ENCODE results near the gene DENND2A.
"Not testable (repeated sequence)": the region's sequence is repeated elsewhere in the genome, so short reads cannot be mapped to it uniquely, and the experiment has no call there.

DENND2A gene

GRCh38 chr7:140640727-140641523 lies at the start of gene DENND2A:
DENND2A (minus strand) TSS chr7:140640813; CDS start chr7:140602397, 38,416 bp downstream.
- peak; percentile 88 for DNase-seq (ENCODE audit: low read depth, low spot score)

GRCh38 chr7:140689199-140690152 lies 48.9 kb upstream of the DENND2A start:
- no peak for DNase-seq (ENCODE audit: low read depth, low spot score)

- DNase-seq (ENCODE audit: low read depth, low spot score) = no peak
These were observed 47.7 kb upstream of the DENND2A start for GRCh38 chr7:140688341-140688740.

GRCh38 chr7:140686921-140687320 lies 46.3 kb upstream of the DENND2A start:
- DNase-seq (ENCODE audit: low read depth, low spot score) = no peak

- DNase-seq (ENCODE audit: low read depth, low spot score) = no peak
These were observed 44.9 kb upstream of the DENND2A start for GRCh38 chr7:140685407-140686087.

- no peak for DNase-seq (ENCODE audit: low read depth, low spot score)
These were observed 43.7 kb upstream of the DENND2A start for GRCh38 chr7:140684066-140684950.

- DNase-seq (ENCODE audit: low read depth, low spot score) = no peak
These were observed 43.0 kb upstream of the DENND2A start for GRCh38 chr7:140683657-140684056.

- no peak for DNase-seq (ENCODE audit: low read depth, low spot score)
These were observed 41.2 kb upstream of the DENND2A start for GRCh38 chr7:140681766-140682165.

- no peak for DNase-seq (ENCODE audit: low read depth, low spot score)
These were observed 40.3 kb upstream of the DENND2A start for GRCh38 chr7:140680886-140681285.

GRCh38 chr7:140679186-140679585 lies 38.6 kb upstream of the DENND2A start:
- DNase-seq (ENCODE audit: low read depth, low spot score) = no peak

GRCh38 chr7:140678816-140679130 lies 38.2 kb upstream of the DENND2A start:
- DNase-seq (ENCODE audit: low read depth, low spot score) = no peak

- DNase-seq (ENCODE audit: low read depth, low spot score) = no peak
These were observed 37.6 kb upstream of the DENND2A start for GRCh38 chr7:140678081-140678815.

- no peak for DNase-seq (ENCODE audit: low read depth, low spot score)
These were observed 36.9 kb upstream of the DENND2A start for GRCh38 chr7:140677496-140677895.

GRCh38 chr7:140676956-140677355 lies 36.3 kb upstream of the DENND2A start:
- not testable (repeated sequence) for DNase-seq (ENCODE audit: low read depth, low spot score)

- DNase-seq (ENCODE audit: low read depth, low spot score) = no peak
These were observed 35.7 kb upstream of the DENND2A start for GRCh38 chr7:140676306-140676705.

GRCh38 chr7:140675726-140676125 lies 35.1 kb upstream of the DENND2A start:
- no peak for DNase-seq (ENCODE audit: low read depth, low spot score)

GRCh38 chr7:140674899-140675701 lies 34.5 kb upstream of the DENND2A start:
- peak; percentile 62 for DNase-seq (ENCODE audit: low read depth, low spot score)

- no peak for DNase-seq (ENCODE audit: low read depth, low spot score)
These were observed 33.8 kb upstream of the DENND2A start for GRCh38 chr7:140674356-140674800.

GRCh38 chr7:140673774-140674155 lies 33.2 kb upstream of the DENND2A start:
- no peak for DNase-seq (ENCODE audit: low read depth, low spot score)
